Left lung (tissue), 10 donors: ENCODE measurements around the gene PORCN. TPM values are rescaled to one million over a fixed set of nuclear protein-coding genes. Genes with fewer than 3 reads are reported as not detected.

ENCODE experiments used
- ATAC-seq: fragments of 200-7000 bp; cut with Tn5 transposase; one replicate; pipeline ENCODE4 v1.9.1; 2020; ENCODE audit warnings: moderate library complexity
- DNase-seq, 4 donors: peaks; one replicate each; pipeline ENCODE4 v3.0.0-alpha.2; 2013 to 2020
- H3K27ac ChIP-seq, 2 donors: fragments of 200-600 bp; sonication (generic) in 1 of 2; one replicate each; pipeline versions ENCODE4 v1.5.0 to v1.8.0; 2020 to 2021
- H3K27me3 ChIP-seq, 2 donors: fragments of 200-600 bp; sonication (generic) in 1 of 2; one replicate each; pipeline versions ENCODE4 v1.5.0 to v1.8.0; 2020 to 2021
- H3K36me3 ChIP-seq, 2 donors: fragments of 200-600 bp; sonication (generic) in 1 of 2; one replicate each; pipeline versions ENCODE4 v1.5.0 to v1.8.0; 2020 to 2021
- H3K4me1 ChIP-seq, 2 donors: fragments of 200-600 bp; one replicate each; pipeline ENCODE4 v1.8.0; 2021
- H3K4me3 ChIP-seq, 2 donors: fragments of 200-600 bp; sonication (generic) in 1 of 2; one replicate each; pipeline versions ENCODE4 v1.5.0 to v1.8.0; 2020 to 2021; ENCODE audit warnings: mild to moderate bottlenecking in 1 of 2
- H3K9me3 ChIP-seq, 2 donors: fragments of 200-600 bp; sonication (generic) in 1 of 2; one replicate each; pipeline versions ENCODE4 v1.5.0 to v1.8.0; 2020 to 2021
- CTCF ChIP-seq, 2 donors: fragments of 200-600 bp; sonication (generic) in 1 of 2; IDR thresholded peaks; one replicate each; pipeline versions ENCODE4 v1.5.0 to v1.8.0; 2021; ENCODE audit warnings: antibody characterized with exemption in 2 of 2
- intact Hi-C, 2 donors: fragments of 100-400 bp; cut with DNase I; formaldehyde crosslinking; loops; one replicate each; pipeline versions ENCODE4 v1.11.2 to v1.14.2; 2022
- polyA plus RNA-seq, 6 donors: library from polyadenylated mRNA; unstranded; fragments of 120-200 nt; gene quantifications; one replicate each; pipeline ENCODE4 v1.2.1, GENCODE V29; 2013; ENCODE audit not compliant: insufficient read length in 6 of 6
- total RNA-seq, 2 donors: library from RNA; stranded (reverse); fragmentation: NEBNext Ultra II Directional; extraction: Animal tissue kit (Norgen Biotek cat#: 25700); gene quantifications; one replicate each; pipeline ENCODE4 v1.2.1, GENCODE V29; 2021
- donor health status: DM: no; HTN: yes; CAD: no.
- donor health status: DM: no; HTN: no; CAD: no.

PORCN gene
- total and polyA plus RNA-seq, 8 donors, result 6.7 to 12.2 (median 8.7) TPM

DNA sequence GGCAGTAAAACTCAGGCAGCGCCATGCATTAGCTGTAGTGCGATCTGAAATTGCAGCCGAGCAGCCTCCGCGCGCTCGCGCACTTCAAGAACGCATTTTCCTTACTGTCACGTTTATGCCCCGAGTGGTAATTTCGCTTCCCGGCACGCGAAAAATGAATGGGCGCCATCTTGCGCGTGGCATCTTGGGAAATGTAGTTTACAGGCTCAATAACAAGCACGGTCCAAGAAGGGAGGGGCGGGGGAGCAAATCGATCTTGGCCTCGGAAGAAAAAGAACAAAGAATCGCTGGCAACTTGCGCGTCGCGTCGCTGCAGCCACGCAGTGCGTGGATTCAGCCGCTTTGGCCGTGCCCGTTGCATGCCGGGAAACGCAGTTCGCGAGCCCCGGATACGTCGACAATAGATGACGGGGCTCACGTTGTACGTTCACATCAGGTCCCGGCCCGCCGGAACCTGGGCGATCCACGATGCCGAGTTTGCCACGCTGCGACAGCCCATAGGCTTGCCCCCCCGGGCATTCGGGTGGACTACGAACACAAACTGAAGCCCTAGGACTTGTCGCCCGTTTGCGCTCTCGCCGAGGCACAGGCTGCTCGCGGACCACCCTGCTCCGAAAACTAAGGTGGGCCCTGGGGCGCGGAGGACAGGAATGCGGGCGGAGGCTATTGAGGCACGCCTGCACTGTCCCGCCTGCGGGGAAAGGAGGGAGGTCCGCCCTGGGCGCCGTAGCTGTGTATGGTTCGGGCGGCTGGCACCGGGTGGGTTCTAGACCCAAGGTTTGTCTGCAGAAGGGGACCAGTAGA is 32.8 kb upstream of the PORCN start, which contains the start of gene FTSJ1:
Gene FTSJ1 (plus strand): TSS at position 426 of the 804 bp plus-strand sequence. CDS start 1,849 bp downstream, outside the sequence.
- intact Hi-C loops, result no loop called here
- H3K36me3 ChIP-seq, result peaks cover 0 to 14% of the 10 kb centered on the region in 2 donors
- no peaks in the 10 kb centered on the region for H3K4me1 ChIP-seq
- DNase-seq, result peak; percentile 77 to 93 (median 89)
- H3K9me3 ChIP-seq, result no peaks in the 10 kb centered on the region
- H3K4me3 ChIP-seq, result peak within 1 kb of the TSS; percentile 46 to 65
- H3K27me3 ChIP-seq, result no peaks in the 10 kb centered on the region
- ATAC-seq, result peak; percentile 97
- TF ChIP-seq CTCF (IDR thresholded peaks at IDR 0.05), result no peak
- H3K27ac ChIP-seq, result peak within 1 kb of the TSS; percentile 22 to 87

DNA sequence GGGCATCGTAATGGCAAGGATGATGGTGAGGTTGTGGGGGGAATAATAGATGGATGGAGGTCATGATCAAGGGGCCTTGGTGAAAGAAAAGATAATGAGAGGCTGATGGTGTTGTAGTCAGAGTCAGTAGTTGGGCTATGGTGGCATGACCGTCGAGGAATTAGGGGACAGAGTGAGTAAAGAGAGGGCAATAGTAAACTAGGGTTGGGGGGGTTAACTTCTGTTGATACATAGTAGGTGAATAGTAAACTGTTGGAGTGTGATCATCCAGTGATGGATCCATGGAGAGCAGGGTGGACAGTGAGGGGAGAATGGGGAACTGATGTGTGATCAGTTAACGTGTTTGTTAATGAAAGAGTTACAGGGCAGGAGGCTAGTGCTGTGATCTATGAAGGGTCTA is 31.9 kb upstream of the PORCN start:
- intact Hi-C loops, result no loop called here
- no peaks in the 10 kb centered on the region for H3K4me1 ChIP-seq
- H3K36me3 ChIP-seq, result peaks cover 0 to 24% of the 10 kb centered on the region in 2 donors
- H3K27me3 ChIP-seq, result no peaks in the 10 kb centered on the region
- no peak for ATAC-seq
- no peak for DNase-seq
- no peaks in the 10 kb centered on the region for H3K9me3 ChIP-seq
- TF ChIP-seq CTCF (IDR thresholded peaks at IDR 0.05), result no peak
- H3K4me3 ChIP-seq, result peak overlapping the region; percentile 46 to 65
- no peak overlapping the region for H3K27ac ChIP-seq

GRCh38 chrX:48477960-48478755 is 30.6 kb upstream of the PORCN start:
- Histone ChIP-seq H3K27me3 (no peaks in the 10 kb centered on the region), H3K9me3 (no peaks in the 10 kb centered on the region), H3K27ac (no peak overlapping the region), H3K4me1 (no peaks in the 10 kb centered on the region), H3K4me3 (no peak overlapping the region), H3K36me3 (peaks cover 0 to 36% of the 10 kb centered on the region in 2 donors)
- ATAC-seq (no peak), DNase-seq (no peak)
- intact Hi-C loops, result no loop called here
- no peak for TF ChIP-seq CTCF (IDR thresholded peaks at IDR 0.05)

GRCh38 chrX:48478806-48479205 is 30.0 kb upstream of the PORCN start:
- Histone ChIP-seq H3K4me3 (no peak overlapping the region), H3K9me3 (no peaks in the 10 kb centered on the region), H3K27ac (no peak overlapping the region), H3K4me1 (no peaks in the 10 kb centered on the region), H3K36me3 (peaks cover 0 to 43% of the 10 kb centered on the region in 2 donors), H3K27me3 (no peaks in the 10 kb centered on the region)
- TF ChIP-seq CTCF (IDR thresholded peaks at IDR 0.05), result no peak
- ATAC-seq (no peak), DNase-seq (no peak)
- intact Hi-C loops, result no loop called here

GRCh38 chrX:48480142-48480541 is 28.6 kb upstream of the PORCN start:
- DNase-seq, result no peak
- TF ChIP-seq CTCF (IDR thresholded peaks at IDR 0.05), result no peak
- H3K27me3 ChIP-seq, result no peaks in the 10 kb centered on the region
- intact Hi-C loops, result no loop called here
- no peaks in the 10 kb centered on the region for H3K4me1 ChIP-seq
- H3K27ac ChIP-seq, result no peak overlapping the region
- no peaks in the 10 kb centered on the region for H3K9me3 ChIP-seq
- no peak for ATAC-seq
- H3K36me3 ChIP-seq, result peaks cover 0 to 54% of the 10 kb centered on the region in 2 donors
- H3K4me3 ChIP-seq, result no peak overlapping the region
